K562 (cell line): ENCODE results near the gene IRX3. TPM values are rescaled to one million over a fixed set of nuclear protein-coding genes. Genes with fewer than 3 reads are reported as not detected.

Source experiments
- ATAC-seq: fragments of 200-7000 bp; cut with Tn5 transposase; 3 replicates; pipeline ENCODE4 v1.9.1; 2020; ENCODE audit warnings: moderate library complexity
- BruUV-seq: library from RNA; stranded (reverse); fragments of 400-500 nt; replicated peaks from 2 replicates; lab custom pipeline; 2021; lab: Mats Ljungman, UMichigan
- CTCF ChIA-PET: fragments of 300-600 bp; formaldehyde crosslinking; extraction: SDS; loops from one replicate; lab custom pipeline; 2021; ENCODE audit warnings: low intra/inter-chr PET ratio; lab: Yijun Ruan, JAX
- POLR2A ChIA-PET: fragments of 300-600, 350-650 bp; sonication (Branson Sonifier 250); formaldehyde crosslinking; extraction: SDS; loops from one replicate; lab custom pipeline; 2021; ENCODE audit warnings: antibody characterized with exemption, inconsistent platforms; lab: Yijun Ruan, JAX
- DNase-seq, 4 experiments: peaks; one replicate each; pipeline versions ENCODE4 v3.0.0 to v3.0.0-alpha.2; 2011 to 2018; ENCODE audit warnings: low spot score in 3 of 4, mixed read lengths in 3 of 4; ENCODE audit errors: extremely low read depth in 1 of 4
- FAIRE-seq: peaks from 2 replicates; lab custom pipeline; 2011; peaks lifted over from hg19 to GRCh38; lab: Jason Lieb, UNC
- H2AFZ ChIP-seq: 2 replicates; pipeline ENCODE4 v1.6.0; 2011; ENCODE audit warnings: low read depth, low read length, control low read depth, inconsistent platforms
- H3K27ac ChIP-seq: fragments of 200-600 bp; 3 replicates; pipeline ENCODE4 v1.8.0; 2011; ENCODE audit warnings: low read depth, mild to moderate bottlenecking, control low read depth, inconsistent platforms, low read length, moderate library complexity, mixed read lengths; ENCODE audit errors: extremely low read depth
- H3K27me3 ChIP-seq, 2 experiments: fragments of 300-600 bp in 1 of 2; 2 replicates in 1 of 2; 3 replicates in 1 of 2; pipeline versions ENCODE4 v1.6.0 to v1.8.0; 2011; ENCODE audit warnings: inconsistent platforms in 2 of 2, low read length in 2 of 2, mild to moderate bottlenecking in 1 of 2, mixed read lengths in 1 of 2, moderate library complexity in 1 of 2; ENCODE audit not compliant: control insufficient read depth in 2 of 2, insufficient read depth in 2 of 2
- H3K36me3 ChIP-seq: fragments of 300-600 bp; 3 replicates; pipeline ENCODE4 v1.8.0; 2011; ENCODE audit warnings: mild to moderate bottlenecking, low read length, inconsistent platforms; ENCODE audit not compliant: control insufficient read depth, insufficient read depth
- H3K4me1 ChIP-seq, 2 experiments: fragments of 200-600 bp in 1 of 2; replicated peaks in 1 of 2; 2 replicates in 1 of 2; 3 replicates in 1 of 2; pipeline versions ENCODE4 v1.5.1 to v1.8.0; 2011; ENCODE audit warnings: inconsistent platforms in 2 of 2, low read length in 2 of 2, mild to moderate bottlenecking in 1 of 2, mixed read lengths in 1 of 2, moderate library complexity in 1 of 2; ENCODE audit not compliant: control insufficient read depth in 2 of 2, insufficient read depth in 2 of 2
- H3K4me2 ChIP-seq: 2 replicates; pipeline ENCODE4 v1.6.1; 2011; ENCODE audit warnings: low read length, control low read depth, inconsistent platforms, mixed read lengths; ENCODE audit not compliant: insufficient read depth
- H3K4me3 ChIP-seq: fragments of 200-600 bp; sonication (generic), shearing (Covaris generic); 2 replicates; pipeline ENCODE4 v1.5.1; 2016; ENCODE audit warnings: control low read depth, inconsistent platforms
- H3K79me2 ChIP-seq: fragments of 200-600 bp; 3 replicates; pipeline ENCODE4 v1.8.0; 2011; ENCODE audit warnings: low read length, inconsistent platforms; ENCODE audit not compliant: control insufficient read depth, insufficient read depth
- H3K9ac ChIP-seq, 2 experiments: 2 replicates each; pipeline versions ENCODE4 v1.6.0 to v1.6.1; 2011; ENCODE audit warnings: low read depth in 2 of 2, low read length in 2 of 2, control low read depth in 1 of 2, inconsistent platforms in 1 of 2, mild to moderate bottlenecking in 1 of 2, mixed read lengths in 1 of 2; ENCODE audit not compliant: insufficient read depth in 1 of 2
- H3K9me1 ChIP-seq: one replicate; pipeline ENCODE4 v1.6.0; 2011; ENCODE audit warnings: inconsistent platforms, mild to moderate bottlenecking, low read length, moderate library complexity; ENCODE audit not compliant: control insufficient read depth, insufficient read depth
- H3K9me3 ChIP-seq: replicated peaks from 2 replicates; pipeline ENCODE4 v1.5.1; 2011; ENCODE audit warnings: low read depth, low read length, inconsistent platforms; ENCODE audit not compliant: control insufficient read depth, insufficient read depth
- H4K20me1 ChIP-seq: replicated peaks from 2 replicates; pipeline ENCODE4 v1.6.1; 2011; ENCODE audit warnings: low read length, inconsistent platforms, mixed read lengths; ENCODE audit not compliant: control insufficient read depth, insufficient read depth
- ARHGAP35 ChIP-seq: fragments of 450-650 bp; IDR thresholded peaks from 2 replicates; pipeline ENCODE4 v1.6.1; 2018; ENCODE audit not compliant: partially characterized antibody
- KDM2B ChIP-seq: fragments of 250-450 bp; sonication (Bioruptor Pico); IDR thresholded peaks from 2 replicates; pipeline ENCODE4 v1.8.0; 2021; ENCODE audit warnings: mild to moderate bottlenecking, moderate library complexity
- KLF13 ChIP-seq: fragments of 450-650 bp; IDR thresholded peaks from 2 replicates; pipeline ENCODE4 v1.6.1; 2016; ENCODE audit warnings: missing genetic modification characterization, low read depth, mild to moderate bottlenecking, missing compliant biosample characterization, moderate library complexity, borderline replicate concordance
- PCBP2 ChIP-seq: fragments of 200-400 bp; formaldehyde crosslinking; IDR thresholded peaks from 2 replicates; pipeline ENCODE4 v1.6.1; 2018; ENCODE audit warnings: low read length, low read depth, mild to moderate bottlenecking, moderate library complexity; ENCODE audit not compliant: poor library complexity, severe bottlenecking
- SMARCA4 ChIP-seq: fragments of 450-650 bp; IDR thresholded peaks from 2 replicates; pipeline ENCODE4 v1.6.1; 2016
- SREBF2 ChIP-seq: sonication (generic); formaldehyde crosslinking; IDR thresholded peaks from 2 replicates; pipeline ENCODE4 v1.4.0; 2020; ENCODE audit warnings: mild to moderate bottlenecking, missing genetic modification reagents
- TGIF2 ChIP-seq: sonication (generic); formaldehyde crosslinking; IDR thresholded peaks from 2 replicates; pipeline ENCODE4 v1.8.1; 2022; ENCODE audit warnings: mild to moderate bottlenecking, missing genetic modification reagents, moderate library complexity
- XRCC4 ChIP-seq: IDR thresholded peaks from one replicate; pipeline ENCODE4 v1.6.1; 2011; ENCODE audit not compliant: insufficient read depth, insufficient read length; ENCODE audit errors: extremely low read depth
- ZNF232 ChIP-seq: sonication (generic); formaldehyde crosslinking; IDR thresholded peaks from 2 replicates; pipeline ENCODE4 v1.8.0; 2022; ENCODE audit warnings: mild to moderate bottlenecking, missing genetic modification reagents
- ZNF282 ChIP-seq: sonication (generic); formaldehyde crosslinking; IDR thresholded peaks from 2 replicates; pipeline ENCODE4 v1.8.1; 2023; ENCODE audit warnings: missing genetic modification reagents
- ZNF316 ChIP-seq: fragments of 450-650 bp; IDR thresholded peaks from 2 replicates; pipeline ENCODE4 v1.6.1; 2016
- ZNF384 ChIP-seq: IDR thresholded peaks from 2 replicates; pipeline ENCODE4 v1.6.1; 2012; ENCODE audit warnings: low read depth, low read length, improper control_type of control experiment
- WGBS: fragments of 100-300 bp; shearing (Covaris generic); methylation state at CpG from one replicate; pipeline ENCODE4 v1.1.6; 2016; ENCODE audit warnings: low coverage, mixed read lengths; ENCODE audit not compliant: insufficient coverage; ENCODE audit errors: missing lambda C conversion rate; 5-methylcytosine and 5-hydroxymethylcytosine counted together
- in situ Hi-C: fragments of 300-500 bp; cut with MboI; formaldehyde crosslinking; loops from 4 replicates; pipeline ENCODE4 v1.15.0; 2018; ENCODE audit warnings: inconsistent platforms, mixed read lengths
- intact Hi-C: fragments of 100-400 bp; cut with micrococcal nuclease; formaldehyde crosslinking; loops from 2 replicates; pipeline ENCODE4 v1.14.2; 2022
- polyA plus RNA-seq, 8 experiments: library from polyadenylated mRNA; depleted of rRNA in 4 of 8; stranded (reverse) in 5 of 8; unstranded in 3 of 8; fragments of >200 nt; fragmentation: Nextera tagmentation in 2 of 8; fragmentation: Illumina TruSeq in 1 of 8; extraction: Ambion mirVana in 2 of 8; extraction: Trizol in 1 of 8; gene quantifications; 2 replicates each; pipeline versions ENCODE4 v1.2.1 to v1.2.3, GENCODE V29; 2011 to 2014; ENCODE audit warnings: inconsistent platforms in 1 of 8, missing spikeins in 1 of 8
- total RNA-seq, 7 experiments: library from RNA; depleted of rRNA in 6 of 7; stranded (reverse); fragments of >200 nt in 6 of 7; fragmentation: Illumina TruSeq in 2 of 7; extraction: Trizol in 2 of 7; gene quantifications; 2 replicates each; pipeline versions ENCODE4 v1.2.1 to v1.2.3, GENCODE V29; 2011 to 2021; ENCODE audit warnings: low replicate concordance in 1 of 7
- TF ChIP-seq, protein P1 (sequence below): fragments of 250-450 bp; sonication (Bioruptor Pico); IDR thresholded peaks from 2 replicates; pipeline ENCODE4 v1.8.0; 2022; ENCODE audit warnings: inconsistent platforms, mild to moderate bottlenecking, moderate library complexity, borderline replicate concordance
- TF ChIP-seq, protein P2 (sequence below): sonication (generic); formaldehyde crosslinking; IDR thresholded peaks from 2 replicates; pipeline ENCODE4 v1.8.0; 2022; ENCODE audit warnings: missing genetic modification reagents, mild to moderate bottlenecking, borderline replicate concordance
- TF ChIP-seq, protein P3 (sequence below): fragments of 250-450 bp; sonication (Bioruptor Pico); IDR thresholded peaks from 2 replicates; pipeline ENCODE4 v1.4.0; 2020; ENCODE audit warnings: mild to moderate bottlenecking, moderate library complexity, borderline replicate concordance

The IRX3 gene
- total and polyA plus RNA-seq, 9 of the 15 experiments (the other 6 are each of a cell fraction or from before 2014, with no cell fraction given) = not detected

DNA sequence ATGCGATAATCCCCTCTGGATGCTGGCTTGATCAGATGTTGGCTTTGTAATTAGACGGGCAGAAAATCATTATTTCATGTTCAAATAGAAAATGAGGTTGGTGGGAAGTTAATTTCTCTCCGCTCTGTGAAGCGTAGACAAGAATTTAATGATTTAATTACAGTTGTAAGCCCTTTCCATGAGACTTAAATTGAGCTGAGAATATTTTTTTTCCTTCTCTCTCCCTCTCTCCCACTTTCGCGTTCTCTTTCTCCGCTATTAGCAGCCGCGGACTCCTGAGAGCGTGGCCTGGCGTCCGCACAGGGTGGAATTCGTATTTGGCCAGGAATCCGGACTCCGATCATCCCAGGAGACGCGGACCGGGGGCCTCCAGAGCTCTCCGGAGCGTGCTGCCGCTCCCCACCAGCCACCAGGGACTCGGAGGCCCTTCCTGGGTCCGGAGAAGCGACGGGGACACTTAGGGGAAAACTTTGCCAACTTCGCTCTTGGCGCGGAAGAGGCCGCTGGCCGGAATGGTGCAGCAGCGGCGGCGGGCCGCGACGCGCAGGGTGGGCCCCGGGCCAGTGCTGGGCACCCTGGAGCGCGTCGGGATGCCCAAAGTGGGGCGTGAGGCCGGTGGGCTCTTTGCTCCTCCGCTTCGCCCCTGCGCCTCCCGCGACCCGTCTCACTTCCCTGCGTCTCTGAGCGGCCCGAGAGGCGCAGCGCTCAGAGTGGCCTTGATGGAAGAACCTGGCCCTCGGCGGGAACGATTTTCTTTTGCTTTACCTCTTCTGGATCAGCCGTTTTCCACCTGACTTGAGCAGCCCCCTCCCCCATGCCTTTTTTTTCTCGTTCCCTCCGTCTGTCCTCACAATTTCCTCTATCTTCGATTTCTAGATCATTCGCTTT is 3.6 kb upstream of the IRX3 start:
- peaks cover 11 to 25% of the 10 kb centered on the region in 2 experiments; a peak in 4 of 5 replicates for H3K27me3 ChIP-seq
- no TSS peak for BruUV-seq
- in situ Hi-C loops = no loop called here
- no peak for TF ChIP-seq ZNF384
- TF ChIP-seq ARHGAP35 = no peak
- TF ChIP-seq ZNF316 = no peak
- no peak for TF ChIP-seq PCBP2
- no peak for TF ChIP-seq KLF13 (tag)
- TF ChIP-seq ZNF282 = no peak
- TF ChIP-seq, protein P1, sequence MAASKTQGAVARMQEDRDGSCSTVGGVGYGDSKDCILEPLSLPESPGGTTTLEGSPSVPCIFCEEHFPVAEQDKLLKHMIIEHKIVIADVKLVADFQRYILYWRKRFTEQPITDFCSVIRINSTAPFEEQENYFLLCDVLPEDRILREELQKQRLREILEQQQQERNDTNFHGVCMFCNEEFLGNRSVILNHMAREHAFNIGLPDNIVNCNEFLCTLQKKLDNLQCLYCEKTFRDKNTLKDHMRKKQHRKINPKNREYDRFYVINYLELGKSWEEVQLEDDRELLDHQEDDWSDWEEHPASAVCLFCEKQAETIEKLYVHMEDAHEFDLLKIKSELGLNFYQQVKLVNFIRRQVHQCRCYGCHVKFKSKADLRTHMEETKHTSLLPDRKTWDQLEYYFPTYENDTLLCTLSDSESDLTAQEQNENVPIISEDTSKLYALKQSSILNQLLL (CRISPR knock-in tag) = no peak
- no peak for TF ChIP-seq TGIF2 (CRISPR knock-in tag)
- TF ChIP-seq SREBF2 (CRISPR knock-in tag) = no peak
- TF ChIP-seq, protein P2, sequence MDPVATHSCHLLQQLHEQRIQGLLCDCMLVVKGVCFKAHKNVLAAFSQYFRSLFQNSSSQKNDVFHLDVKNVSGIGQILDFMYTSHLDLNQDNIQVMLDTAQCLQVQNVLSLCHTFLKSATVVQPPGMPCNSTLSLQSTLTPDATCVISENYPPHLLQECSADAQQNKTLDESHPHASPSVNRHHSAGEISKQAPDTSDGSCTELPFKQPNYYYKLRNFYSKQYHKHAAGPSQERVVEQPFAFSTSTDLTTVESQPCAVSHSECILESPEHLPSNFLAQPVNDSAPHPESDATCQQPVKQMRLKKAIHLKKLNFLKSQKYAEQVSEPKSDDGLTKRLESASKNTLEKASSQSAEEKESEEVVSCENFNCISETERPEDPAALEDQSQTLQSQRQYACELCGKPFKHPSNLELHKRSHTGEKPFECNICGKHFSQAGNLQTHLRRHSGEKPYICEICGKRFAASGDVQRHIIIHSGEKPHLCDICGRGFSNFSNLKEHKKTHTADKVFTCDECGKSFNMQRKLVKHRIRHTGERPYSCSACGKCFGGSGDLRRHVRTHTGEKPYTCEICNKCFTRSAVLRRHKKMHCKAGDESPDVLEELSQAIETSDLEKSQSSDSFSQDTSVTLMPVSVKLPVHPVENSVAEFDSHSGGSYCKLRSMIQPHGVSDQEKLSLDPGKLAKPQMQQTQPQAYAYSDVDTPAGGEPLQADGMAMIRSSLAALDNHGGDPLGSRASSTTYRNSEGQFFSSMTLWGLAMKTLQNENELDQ (CRISPR knock-in tag) = no peak
- TF ChIP-seq, protein P3, sequence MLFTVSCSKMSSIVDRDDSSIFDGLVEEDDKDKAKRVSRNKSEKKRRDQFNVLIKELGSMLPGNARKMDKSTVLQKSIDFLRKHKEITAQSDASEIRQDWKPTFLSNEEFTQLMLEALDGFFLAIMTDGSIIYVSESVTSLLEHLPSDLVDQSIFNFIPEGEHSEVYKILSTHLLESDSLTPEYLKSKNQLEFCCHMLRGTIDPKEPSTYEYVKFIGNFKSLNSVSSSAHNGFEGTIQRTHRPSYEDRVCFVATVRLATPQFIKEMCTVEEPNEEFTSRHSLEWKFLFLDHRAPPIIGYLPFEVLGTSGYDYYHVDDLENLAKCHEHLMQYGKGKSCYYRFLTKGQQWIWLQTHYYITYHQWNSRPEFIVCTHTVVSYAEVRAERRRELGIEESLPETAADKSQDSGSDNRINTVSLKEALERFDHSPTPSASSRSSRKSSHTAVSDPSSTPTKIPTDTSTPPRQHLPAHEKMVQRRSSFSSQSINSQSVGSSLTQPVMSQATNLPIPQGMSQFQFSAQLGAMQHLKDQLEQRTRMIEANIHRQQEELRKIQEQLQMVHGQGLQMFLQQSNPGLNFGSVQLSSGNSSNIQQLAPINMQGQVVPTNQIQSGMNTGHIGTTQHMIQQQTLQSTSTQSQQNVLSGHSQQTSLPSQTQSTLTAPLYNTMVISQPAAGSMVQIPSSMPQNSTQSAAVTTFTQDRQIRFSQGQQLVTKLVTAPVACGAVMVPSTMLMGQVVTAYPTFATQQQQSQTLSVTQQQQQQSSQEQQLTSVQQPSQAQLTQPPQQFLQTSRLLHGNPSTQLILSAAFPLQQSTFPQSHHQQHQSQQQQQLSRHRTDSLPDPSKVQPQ = no peak
- no peak for TF ChIP-seq KDM2B (CRISPR knock-in tag)
- TF ChIP-seq ZNF232 (CRISPR knock-in tag) = no peak
- TF ChIP-seq SMARCA4 = no peak
- no peak for TF ChIP-seq XRCC4

More for the DNA sequence above, 3.6 kb upstream of the IRX3 start:
- H3K79me2 ChIP-seq = no peaks in the 10 kb centered on the region
- no peak overlapping the region for H3K4me3 ChIP-seq
- H3K9me3 ChIP-seq = no peaks in the 10 kb centered on the region
- no peaks in the 10 kb centered on the region for H3K9me1 ChIP-seq
- no peak overlapping the region for H3K4me2 ChIP-seq
- no peak overlapping the region for H3K9ac ChIP-seq
- FAIRE-seq = no peak
- H2AFZ ChIP-seq = no peak overlapping the region
- H3K27ac ChIP-seq = no peak overlapping the region
- intact Hi-C loops = no loop called here
- H3K4me1 ChIP-seq = peaks cover 0 to 4% of the 10 kb centered on the region in 2 experiments; a peak in 1 of 5 replicates
- no peaks in the 10 kb centered on the region for H3K36me3 ChIP-seq
- POLR2A ChIA-PET = no interaction called here
- WGBS = 3% methylated on average over 45 of the region's 62 CpGs
- no peak for ATAC-seq
- no peak for DNase-seq
- H4K20me1 ChIP-seq = no peaks in the 10 kb centered on the region
- CTCF ChIA-PET = no interaction called here
